ENCODE measurements around the gene LSM10.

The LSM10 gene

DNA sequence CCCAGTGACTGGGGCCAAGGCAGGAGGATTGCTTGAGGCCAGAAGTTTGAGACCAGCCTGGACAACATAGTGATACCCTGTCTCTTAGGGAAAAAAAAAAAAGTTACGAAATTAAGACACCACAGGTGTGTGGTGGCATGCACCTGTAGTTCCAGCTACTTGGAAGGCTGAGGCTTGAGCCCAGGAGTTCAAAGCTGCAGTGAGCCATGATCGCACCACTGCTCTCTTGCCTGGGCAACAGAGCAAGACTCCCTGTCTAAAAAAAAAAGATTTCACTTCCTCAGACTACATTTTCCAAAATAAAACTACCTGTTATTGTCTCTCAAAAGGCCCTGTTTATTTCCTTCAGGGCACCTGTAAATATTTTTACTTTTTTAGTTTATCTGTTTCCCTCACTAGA lies 7.3 kb downstream of the LSM10 start:
- no peak overlapping the region for H3K4me3 ChIP-seq (ENCODE audit: low read depth, low read length)
- TF ChIP-seq, protein P1, sequence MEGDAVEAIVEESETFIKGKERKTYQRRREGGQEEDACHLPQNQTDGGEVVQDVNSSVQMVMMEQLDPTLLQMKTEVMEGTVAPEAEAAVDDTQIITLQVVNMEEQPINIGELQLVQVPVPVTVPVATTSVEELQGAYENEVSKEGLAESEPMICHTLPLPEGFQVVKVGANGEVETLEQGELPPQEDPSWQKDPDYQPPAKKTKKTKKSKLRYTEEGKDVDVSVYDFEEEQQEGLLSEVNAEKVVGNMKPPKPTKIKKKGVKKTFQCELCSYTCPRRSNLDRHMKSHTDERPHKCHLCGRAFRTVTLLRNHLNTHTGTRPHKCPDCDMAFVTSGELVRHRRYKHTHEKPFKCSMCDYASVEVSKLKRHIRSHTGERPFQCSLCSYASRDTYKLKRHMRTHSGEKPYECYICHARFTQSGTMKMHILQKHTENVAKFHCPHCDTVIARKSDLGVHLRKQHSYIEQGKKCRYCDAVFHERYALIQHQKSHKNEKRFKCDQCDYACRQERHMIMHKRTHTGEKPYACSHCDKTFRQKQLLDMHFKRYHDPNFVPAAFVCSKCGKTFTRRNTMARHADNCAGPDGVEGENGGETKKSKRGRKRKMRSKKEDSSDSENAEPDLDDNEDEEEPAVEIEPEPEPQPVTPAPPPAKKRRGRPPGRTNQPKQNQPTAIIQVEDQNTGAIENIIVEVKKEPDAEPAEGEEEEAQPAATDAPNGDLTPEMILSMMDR (IDR thresholded peaks at IDR 0.05; ENCODE audit: insufficient read depth, low read depth, low read length, missing control alignments) = no peak
- peak; percentile 48 for DNase-seq (ENCODE audit: low read depth)

DNA sequence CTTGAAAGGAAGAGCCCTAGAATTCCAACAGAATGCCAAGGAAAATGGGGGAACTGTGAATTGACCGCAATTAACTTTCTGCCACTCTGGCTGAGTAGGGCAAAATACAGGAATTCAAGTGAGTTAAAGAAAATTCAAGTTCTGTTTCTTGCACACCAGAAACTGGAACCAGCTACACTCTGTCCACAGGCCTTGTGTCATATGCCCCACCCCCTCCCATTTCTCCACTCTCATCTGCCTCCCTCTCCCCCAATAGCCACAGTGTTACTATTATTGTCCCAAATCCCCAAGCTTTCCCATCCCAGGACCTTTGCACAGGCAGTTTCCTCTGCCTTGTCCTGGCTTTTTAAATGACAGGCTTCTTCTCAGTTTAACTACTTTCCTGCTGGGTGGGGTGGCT lies 7.7 kb downstream of the LSM10 start:
- peak; percentile 59 for DNase-seq (ENCODE audit: low read depth)
- TF ChIP-seq, protein P1 (IDR thresholded peaks at IDR 0.05; ENCODE audit: insufficient read depth, low read depth, low read length, missing control alignments) = no peak
- H3K4me3 ChIP-seq (ENCODE audit: low read depth, low read length) = no peak overlapping the region

DNA sequence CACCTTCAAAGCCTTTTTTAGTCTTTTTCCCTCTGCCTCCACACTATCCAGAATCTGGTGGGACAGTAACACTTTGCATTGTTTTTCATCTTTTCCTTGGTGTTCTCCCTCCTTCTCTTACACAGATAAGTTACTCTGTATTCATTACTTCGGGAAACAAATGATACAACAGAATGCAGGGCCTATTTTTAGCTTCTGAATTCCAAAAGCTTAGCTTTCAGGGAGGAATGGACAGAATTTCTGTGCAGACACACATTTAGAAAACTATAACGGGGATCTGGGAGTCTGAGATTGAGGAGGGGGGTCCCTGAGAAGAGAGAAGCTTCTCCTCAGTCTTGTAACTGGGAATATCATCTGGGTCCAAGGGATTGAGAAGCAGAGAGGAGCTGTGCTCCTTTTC lies 8.4 kb downstream of the LSM10 start:
- H3K4me3 ChIP-seq (ENCODE audit: low read depth, low read length) = no peak overlapping the region
- DNase-seq (ENCODE audit: low read depth) = no peak
- TF ChIP-seq, protein P1 (IDR thresholded peaks at IDR 0.05; ENCODE audit: insufficient read depth, low read depth, low read length, missing control alignments) = no peak

DNA sequence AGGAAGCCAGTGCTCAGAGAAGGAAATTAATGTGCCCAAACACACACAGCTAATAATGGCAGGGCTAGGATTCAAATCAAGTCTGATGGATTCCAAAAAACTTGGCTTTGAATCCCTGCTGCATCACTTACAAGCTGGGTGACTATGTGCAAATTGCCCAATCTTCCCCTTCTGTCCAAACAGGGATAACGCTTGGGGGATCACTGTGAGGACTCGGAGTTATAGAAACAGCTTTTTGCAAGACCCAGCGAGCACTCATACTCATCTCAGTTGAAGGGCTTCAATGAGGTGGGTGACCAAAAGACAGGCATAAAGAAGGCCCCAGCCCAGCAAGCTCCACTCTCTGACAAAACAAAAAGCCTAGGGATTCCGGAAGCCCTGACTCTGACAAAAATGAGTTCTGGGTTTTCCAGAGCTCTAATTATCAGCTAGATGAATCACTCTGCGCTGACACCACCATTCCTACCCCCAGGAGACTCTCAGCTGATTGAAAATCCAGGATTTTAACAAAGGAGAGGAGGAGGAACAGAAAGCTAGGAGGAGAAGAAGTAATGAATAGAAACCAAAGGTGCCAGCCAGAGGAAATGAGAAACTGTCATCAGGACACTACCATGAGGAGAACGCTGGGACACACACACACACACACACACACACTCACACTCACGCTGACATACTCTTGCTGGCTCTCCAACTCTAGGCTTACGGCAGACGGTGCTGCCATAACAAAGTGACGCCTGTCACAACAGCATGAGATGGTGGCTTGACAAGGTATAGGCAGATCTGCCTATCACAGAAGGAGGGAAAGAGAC lies 10.4 kb downstream of the LSM10 start:
- peak overlapping the region; percentile 86 for H3K4me3 ChIP-seq (ENCODE audit: low read depth, low read length)
- peak; percentile 60 for DNase-seq (ENCODE audit: low read depth)
- TF ChIP-seq, protein P1 (IDR thresholded peaks at IDR 0.05; ENCODE audit: insufficient read depth, low read depth, low read length, missing control alignments) = no peak

DNA sequence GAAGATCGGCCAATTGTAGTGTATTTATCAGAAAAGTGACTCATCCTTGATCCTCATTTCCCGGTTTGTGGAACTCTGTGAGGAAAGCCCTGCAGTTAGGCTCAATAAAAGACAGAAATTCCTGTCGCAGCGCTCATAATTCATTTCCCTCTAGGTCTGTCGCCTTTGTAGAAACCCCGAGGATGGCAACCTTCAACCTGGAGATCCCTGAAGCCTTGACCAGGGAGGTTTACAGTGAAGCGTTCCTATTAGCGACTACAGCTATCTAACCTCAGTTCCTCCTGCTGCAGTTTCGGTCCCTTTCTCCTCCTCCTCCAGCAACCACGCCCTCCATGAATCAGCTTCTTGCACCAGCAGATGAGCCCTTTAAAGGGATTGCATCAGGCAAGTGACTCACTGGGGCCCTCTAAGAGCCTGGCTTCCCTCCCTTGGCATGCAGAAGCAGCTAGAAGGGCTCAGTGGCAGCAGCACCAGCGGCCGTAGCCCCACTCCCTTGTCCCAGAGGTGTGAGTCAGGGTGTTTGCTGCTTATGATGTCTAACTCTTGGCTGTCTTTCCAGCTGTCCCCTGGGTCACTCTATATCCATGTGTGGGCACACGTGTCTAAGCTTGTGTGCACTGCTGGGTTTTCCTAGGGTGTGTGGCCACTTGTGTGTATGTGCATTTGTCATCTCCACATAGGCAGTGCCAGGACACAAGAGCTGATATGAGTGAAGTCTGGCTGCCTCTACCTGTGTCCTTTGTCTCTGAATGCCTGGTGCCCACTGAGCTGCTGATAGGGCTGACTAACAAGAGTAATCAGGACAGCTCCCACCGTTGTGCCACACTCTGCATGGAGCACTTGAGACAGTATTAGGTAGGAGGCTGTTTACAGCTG lies 11.2 kb downstream of the LSM10 start:
- TF ChIP-seq, protein P1 (IDR thresholded peaks at IDR 0.05; ENCODE audit: insufficient read depth, low read depth, low read length, missing control alignments) = no peak
- DNase-seq (ENCODE audit: low read depth) = peak; percentile 97
- peak overlapping the region; percentile 86 for H3K4me3 ChIP-seq (ENCODE audit: low read depth, low read length)

DNA sequence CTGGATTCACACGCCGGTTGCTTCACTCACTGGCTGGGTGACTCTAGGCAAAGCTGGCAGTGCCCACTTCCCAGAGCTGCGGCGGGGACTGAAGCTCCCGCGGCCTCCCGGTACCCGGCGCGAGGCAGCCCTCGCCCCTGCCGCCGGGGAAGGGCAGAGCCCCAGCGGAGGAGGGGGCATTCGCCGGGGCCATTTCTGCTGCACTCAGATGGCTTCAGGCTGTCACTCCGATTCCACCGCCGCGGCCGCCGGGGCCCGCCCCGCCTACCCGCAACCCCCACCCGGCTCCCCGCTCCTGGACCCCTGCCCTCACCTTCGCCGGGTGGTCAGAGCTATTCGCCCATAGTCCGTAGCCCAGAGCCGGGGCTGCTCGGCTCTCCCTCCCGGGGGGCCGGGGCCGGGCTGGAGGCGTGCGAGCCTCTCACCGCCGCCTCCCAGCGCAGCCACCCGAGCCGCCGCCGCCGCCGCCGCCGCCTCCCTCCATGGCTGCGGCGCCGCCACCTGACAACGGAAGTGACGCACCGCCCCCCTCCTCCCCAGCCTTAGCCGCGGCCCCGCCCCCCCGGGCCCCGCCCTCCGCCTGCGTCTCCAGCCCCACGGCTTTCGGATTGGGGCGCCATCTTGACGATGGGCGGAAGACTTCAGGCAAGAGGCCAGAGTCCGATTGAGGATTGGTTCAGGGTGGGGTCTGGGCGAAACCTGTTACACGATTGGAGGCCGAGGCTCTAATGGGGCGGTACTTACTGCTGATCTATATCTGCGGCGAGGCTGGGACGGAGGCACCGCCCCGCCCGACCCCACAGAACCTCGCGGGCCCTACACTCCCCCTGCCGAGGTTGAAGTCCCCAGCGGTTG lies 12.1 kb downstream of the LSM10 start, which contains the start of gene STK40:
TSS of gene STK40 (minus strand) at position 515 of the 855 bp plus-strand sequence. CDS start 24,592 bp downstream, outside the sequence.
- peak within 1 kb of the TSS; percentile 86 for H3K4me3 ChIP-seq (ENCODE audit: low read depth, low read length)
- TF ChIP-seq, protein P1 (IDR thresholded peaks at IDR 0.05; ENCODE audit: insufficient read depth, low read depth, low read length, missing control alignments) = no peak
- peak; percentile 99 for DNase-seq (ENCODE audit: low read depth)
